ENCODE data around the gene PALM3. TPM values are rescaled to one million over a fixed set of nuclear protein-coding genes. Genes with fewer than 3 reads are reported as not detected.

The PALM3 gene
- total RNA-seq, 1 experiment from 2014 or later: 3.3 TPM

DNA sequence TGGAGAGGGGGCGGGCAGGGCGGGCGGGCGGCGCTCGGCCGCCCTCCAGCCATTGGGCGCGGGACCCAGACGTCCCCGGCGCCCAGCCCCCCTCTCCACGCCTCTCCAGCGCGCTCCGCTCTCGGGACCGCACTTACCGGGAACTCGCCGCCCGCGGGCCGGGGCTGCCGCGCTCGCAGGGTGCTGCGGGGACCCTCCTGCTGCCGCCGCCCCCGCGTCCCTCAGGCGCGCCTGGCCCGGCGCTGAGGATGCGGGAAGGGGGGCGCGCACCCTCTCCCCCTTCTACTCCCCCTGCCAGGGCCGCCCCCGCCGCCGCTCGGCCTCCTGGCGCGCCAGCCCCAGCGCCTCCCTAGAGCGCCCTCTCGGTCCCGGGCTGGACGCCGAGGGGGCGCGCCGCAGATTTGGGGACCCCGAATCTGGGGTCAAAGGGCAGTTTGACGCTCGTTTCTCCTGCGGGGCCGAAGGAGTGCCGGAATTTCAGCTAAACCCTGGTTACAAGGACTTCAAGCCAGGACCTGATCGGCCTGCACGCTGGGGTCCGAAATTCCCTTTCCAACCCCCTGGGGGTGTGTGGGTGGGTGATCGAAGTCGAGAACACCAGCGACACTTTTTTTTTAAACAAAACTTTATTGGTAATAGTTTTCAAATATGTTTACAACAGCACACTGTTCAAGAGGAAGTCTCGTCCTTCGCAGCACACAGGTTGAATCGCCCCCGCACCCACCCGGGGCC, 29.4 kb upstream of the PALM3 start:
- Histone ChIP-seq H3K27me3 (ENCODE audit: insufficient read depth, low read length) (no peaks in the 10 kb centered on the region), H3K9me2 (ENCODE audit: insufficient read depth) (no peaks in the 10 kb centered on the region), H2AFZ (ENCODE audit: low read depth, low read length, poor library complexity, severe bottlenecking) (no peak overlapping the region), H3K27ac (ENCODE audit: low read depth, low read length) (peak overlapping the region; percentile 83), H3K36me3 (ENCODE audit: control insufficient read depth in 1 of 2, insufficient read depth in 2 of 2, low read length in 2 of 2) (peaks cover 0 to 3% of the 10 kb centered on the region in 2 experiments; a peak in 1 of 4 replicates), H3K9me3 (ENCODE audit: control insufficient read depth in 1 of 2, insufficient read depth in 1 of 2, low read depth in 1 of 2, low read length in 2 of 2) (peaks cover 3 to 7% of the 10 kb centered on the region in 2 experiments; a peak in 1 of 4 replicates), H3K9ac (ENCODE audit: low read length) (peak overlapping the region; percentile 73), H4K20me1 (ENCODE audit: insufficient read depth) (no peaks in the 10 kb centered on the region), H3K4me1 (ENCODE audit: control insufficient read depth in 1 of 2, insufficient read depth in 2 of 2, low read length in 2 of 2) (peaks cover 12 to 19% of the 10 kb centered on the region in 2 experiments), H3K4me3 (replicated peaks in 1 of 2; ENCODE audit: low read depth in 1 of 2, low read length in 2 of 2) (peak overlapping the region; percentile 41 to 66), H3K79me2 (ENCODE audit: insufficient read depth, low read length) (no peaks in the 10 kb centered on the region), H3K4me2 (ENCODE audit: low read length) (peak overlapping the region; percentile 91)
- DNase-seq (ENCODE audit: low read depth, low spot score) (no peak), ATAC-seq (peak; percentile 84)
- ChIA-PET CTCF (no interaction called here), RAD21 (ENCODE audit: low non-redundant PET in 1 of 2, low total read pairs in 2 of 2, uncharacterized antibody in 2 of 2, unreplicated experiment in 2 of 2) (no interaction called here), POLR2A (interaction anchor here (0.6 kb wide), 1 partner anchor 20 kb away, joined by 3 read pairs; no protein-coding TSS in a partner anchor)
- 0 out of 2 replicates have a peak, but pooled peaks have one; percentile 2 for TF ChIP-seq SIN3A (IDR thresholded peaks at IDR 0.05; ENCODE audit: low read depth)
- peak; percentile 78 for TF ChIP-seq POLR2AphosphoS5 (IDR thresholded peaks at IDR 0.05; ENCODE audit: low read depth, low read length)
- TF ChIP-seq SP1 (IDR thresholded peaks at IDR 0.05; ENCODE audit: low read depth): no peak; the same call in 1 of the 2 replicates
- peak; percentile 27 to 29 (median 29); a peak in 4 of 6 replicates for TF ChIP-seq CTCF (IDR thresholded peaks at IDR 0.05 in 2 of 3, conservative IDR thresholded peaks at IDR 0.05 in 1 of 3; ENCODE audit: borderline replicate concordance in 1 of 3, insufficient read depth in 1 of 3, low read depth in 2 of 3, low read length in 2 of 3)
- peak; percentile 79 for TF ChIP-seq EGR1 (IDR thresholded peaks at IDR 0.05; ENCODE audit: low read depth)
- TF ChIP-seq EZH2phosphoT487 (IDR thresholded peaks at IDR 0.05; ENCODE audit: borderline replicate concordance): no peak
- TF ChIP-seq ZFX (IDR thresholded peaks at IDR 0.05): peak; percentile 39; the same call in 1 of the 2 replicates
- no peak for TF ChIP-seq ELF1 (IDR thresholded peaks at IDR 0.05; ENCODE audit: borderline replicate concordance, low read depth)
- TF ChIP-seq RAD21 (IDR thresholded peaks at IDR 0.05; ENCODE audit: low read depth): no peak
- intact Hi-C loops (cut with micrococcal nuclease): no loop called here
- no TSS peak for BruUV-seq (replicated peaks)

All from HCT116 (cell line).